Cardiac muscle cell (in vitro differentiated cells and primary cell): ENCODE data around the gene TFR2. TPM values are rescaled to one million over a fixed set of nuclear protein-coding genes. Genes with fewer than 3 reads are reported as not detected.

Source experiments
- DNase-seq, 2 donors: peaks; one replicate each; pipeline versions ENCODE4 v3.0.0 to v3.0.0-alpha.2; 2010 to 2017; ENCODE audit warnings: low read depth in 1 of 2, low spot score in 1 of 2
- H3K27ac ChIP-seq: fragments of 200-600 bp; sonication (generic); 2 replicates; pipeline ENCODE4 v1.5.1; 2016
- H3K27me3 ChIP-seq: fragments of 200-600 bp; sonication (generic); 2 replicates; pipeline ENCODE4 v1.6.0; 2016; ENCODE audit warnings: control low read depth
- H3K36me3 ChIP-seq: fragments of 200-600 bp; sonication (generic); 2 replicates; pipeline ENCODE4 v1.5.1; 2016; ENCODE audit warnings: control low read depth
- H3K4me1 ChIP-seq: fragments of 200-600 bp; sonication (generic); 2 replicates; pipeline ENCODE4 v1.8.1; 2017; ENCODE audit warnings: low read depth, mild to moderate bottlenecking, mixed run types
- H3K4me3 ChIP-seq: fragments of 200-600 bp; sonication (generic); 2 replicates; pipeline ENCODE4 v1.5.1; 2016; ENCODE audit warnings: mild to moderate bottlenecking
- H3K9me3 ChIP-seq: fragments of 200-600 bp; sonication (generic); 2 replicates; pipeline ENCODE4 v1.5.1; 2017; ENCODE audit warnings: low read depth, mild to moderate bottlenecking, control low read depth
- CTCF ChIP-seq: IDR thresholded peaks from 2 replicates; pipeline ENCODE4 v1.5.1; 2012; ENCODE audit warnings: low read depth, mild to moderate bottlenecking, low read length
- polyA plus RNA-seq: library from polyadenylated mRNA; unstranded; fragments of >200 nt; fragmentation: Nextera tagmentation; extraction: Ambion mirVana; gene quantifications from 2 replicates; pipeline ENCODE4 v1.2.1, GENCODE V29; 2016
- total RNA-seq: library from RNA; depleted of rRNA; stranded (reverse); fragments of >200 nt; gene quantifications from 2 replicates; pipeline ENCODE4 v1.2.3, GENCODE V29; 2016

The TFR2 gene
- total and polyA plus RNA-seq, 2 experiments from 2014 or later, result 0.89 TPM; not detected in 1

- DNase-seq, result no peak
- no peak for TF ChIP-seq CTCF
- Histone ChIP-seq H3K4me3 (no peak overlapping the region), H3K4me1 (no peaks in the 10 kb centered on the region), H3K36me3 (no peaks in the 10 kb centered on the region), H3K27me3 (no peaks in the 10 kb centered on the region), H3K9me3 (no peaks in the 10 kb centered on the region), H3K27ac (no peak overlapping the region)
Observed at GRCh38 chr7:100614308-100614861, 27.0 kb downstream of the TFR2 start.

- no peak for DNase-seq
Observed at GRCh38 chr7:100613412-100614175, 27.8 kb downstream of the TFR2 start.

GRCh38 chr7:100612730-100613390 lies 28.5 kb downstream of the TFR2 start:
- H3K9me3 ChIP-seq, result no peaks in the 10 kb centered on the region
- H3K36me3 ChIP-seq, result no peaks in the 10 kb centered on the region
- H3K4me1 ChIP-seq, result no peaks in the 10 kb centered on the region
- peak overlapping the region; percentile 72 for H3K4me3 ChIP-seq
- TF ChIP-seq CTCF, result peak; percentile 7
- DNase-seq, result no peak
- no peaks in the 10 kb centered on the region for H3K27me3 ChIP-seq
- no peak overlapping the region for H3K27ac ChIP-seq

More at GRCh38 chr7:100613412-100614175, 27.8 kb downstream of the TFR2 start:
- Histone ChIP-seq H3K9me3 (no peaks in the 10 kb centered on the region), H3K27me3 (no peaks in the 10 kb centered on the region), H3K4me3 (no peak overlapping the region), H3K36me3 (no peaks in the 10 kb centered on the region), H3K4me1 (no peaks in the 10 kb centered on the region), H3K27ac (no peak overlapping the region)
- TF ChIP-seq CTCF, result no peak

GRCh38 chr7:100611983-100612729 lies 29.2 kb downstream of the TFR2 start, which contains the start of gene MOSPD3:
MOSPD3 (plus strand) TSS chr7:100612540; CDS start chr7:100612792, 252 bp downstream.
- no peaks in the 10 kb centered on the region for H3K36me3 ChIP-seq
- H3K27me3 ChIP-seq, result no peaks in the 10 kb centered on the region
- DNase-seq, result peak; percentile 99 to 100
- H3K27ac ChIP-seq, result peak within 1 kb of the TSS; percentile 86
- TF ChIP-seq CTCF, result no peak
- peak within 1 kb of the TSS; percentile 72 for H3K4me3 ChIP-seq
- H3K4me1 ChIP-seq, result no peaks in the 10 kb centered on the region
- H3K9me3 ChIP-seq, result no peaks in the 10 kb centered on the region

GRCh38 chr7:100609958-100610357 lies 31.4 kb downstream of the TFR2 start:
- H3K4me3 ChIP-seq, result no peak overlapping the region
- no peaks in the 10 kb centered on the region for H3K4me1 ChIP-seq
- TF ChIP-seq CTCF, result no peak
- DNase-seq, result no peak
- H3K9me3 ChIP-seq, result no peaks in the 10 kb centered on the region
- H3K27ac ChIP-seq, result no peak overlapping the region
- no peaks in the 10 kb centered on the region for H3K27me3 ChIP-seq
- no peaks in the 10 kb centered on the region for H3K36me3 ChIP-seq
